HTR-8/SVneo (cell line): ENCODE data around the gene INSC.

Experiments used
- DNase-seq: peaks from one replicate; pipeline ENCODE4 v3.0.0; 2011; ENCODE audit warnings: low spot score, mixed read lengths; ENCODE audit not compliant: insufficient read length
- FAIRE-seq: peaks from 2 replicates; lab custom pipeline; 2011; peaks lifted over from hg19 to GRCh38; lab: Jason Lieb, UNC

INSC gene

GRCh38 chr11:15180212-15180792 is 65.6 kb downstream of the INSC start:
- FAIRE-seq (no peak), DNase-seq (no peak)

DNA sequence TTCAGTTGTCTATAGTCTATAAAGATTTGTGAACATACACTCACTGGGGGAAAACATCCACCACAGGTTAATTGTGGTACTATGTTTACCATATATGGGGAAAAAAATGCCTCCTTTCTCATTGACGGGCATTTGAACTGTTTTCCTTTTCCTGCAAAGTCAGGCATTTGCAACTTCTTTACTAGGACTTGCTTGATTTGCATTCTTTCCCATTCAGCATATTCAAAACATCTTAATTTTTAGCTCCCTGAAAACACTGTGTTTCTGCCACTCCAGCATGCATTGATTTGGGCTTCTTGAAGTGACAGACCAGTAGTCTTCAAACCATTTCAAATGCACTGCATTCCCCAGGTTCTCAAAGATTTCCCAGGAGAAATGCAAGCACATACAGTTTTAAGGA is 67.6 kb downstream of the INSC start:
- DNase-seq (no peak), FAIRE-seq (no peak)

DNA sequence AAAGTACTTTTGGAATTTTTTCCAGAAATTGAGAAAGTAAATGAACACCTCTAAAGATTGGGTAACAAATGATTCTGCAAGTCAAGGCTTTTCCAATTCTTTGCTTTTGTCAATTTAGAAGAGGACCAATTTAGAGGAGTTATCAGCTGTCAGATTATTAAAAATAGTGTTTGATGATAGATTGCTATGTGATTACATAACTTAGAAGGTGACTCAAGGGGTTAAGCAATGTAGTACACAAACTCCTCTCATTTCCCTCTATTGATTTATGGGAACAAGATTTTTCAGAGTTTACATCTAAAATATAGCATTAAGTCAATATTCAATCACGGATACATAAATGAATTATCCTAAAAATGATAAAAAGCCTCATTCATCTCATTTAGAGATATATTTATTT is 70.3 kb downstream of the INSC start:
- FAIRE-seq = no peak
- DNase-seq = no peak

DNA sequence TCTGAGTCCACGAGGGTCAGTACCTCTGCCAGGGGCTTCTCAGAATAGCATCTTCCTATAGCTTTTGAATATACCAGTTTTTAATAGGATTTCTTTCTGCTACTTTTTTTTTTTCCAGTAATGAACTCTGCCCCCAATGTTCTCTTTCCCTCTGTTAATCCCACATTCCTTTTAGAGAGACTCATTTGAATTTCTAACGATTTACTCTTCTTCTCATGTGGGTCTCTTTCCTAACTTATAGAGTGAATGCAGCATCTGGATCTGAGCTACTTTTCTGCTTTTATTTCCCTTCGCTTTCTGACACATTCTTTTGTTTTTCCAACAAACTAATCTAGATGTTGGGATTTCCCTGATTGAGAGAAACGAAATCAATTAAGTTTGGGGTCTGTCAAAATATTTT is 71.4 kb downstream of the INSC start:
- no peak for FAIRE-seq

DNA sequence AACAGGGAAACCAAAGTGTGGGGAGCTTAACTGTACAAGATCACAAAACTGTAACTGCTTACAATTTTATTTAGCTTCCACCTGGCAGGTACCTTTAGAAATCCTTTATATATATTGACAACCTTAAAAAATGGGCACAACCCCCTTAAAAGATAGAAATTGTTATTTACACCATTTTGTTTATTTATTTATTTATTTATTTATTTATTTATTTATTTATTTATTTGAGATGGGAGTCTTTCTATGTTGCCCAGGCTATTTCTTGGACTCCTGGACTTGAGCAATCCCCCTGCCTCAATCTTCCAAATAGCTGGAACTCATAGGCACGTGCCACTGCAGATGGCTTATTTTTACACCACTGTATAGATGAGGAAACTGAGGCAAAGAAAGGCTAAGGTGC is 74.5 kb downstream of the INSC start:
- no peak for FAIRE-seq

More for the DNA sequence above, 71.4 kb downstream of the INSC start:
- DNase-seq = no peak

DNA sequence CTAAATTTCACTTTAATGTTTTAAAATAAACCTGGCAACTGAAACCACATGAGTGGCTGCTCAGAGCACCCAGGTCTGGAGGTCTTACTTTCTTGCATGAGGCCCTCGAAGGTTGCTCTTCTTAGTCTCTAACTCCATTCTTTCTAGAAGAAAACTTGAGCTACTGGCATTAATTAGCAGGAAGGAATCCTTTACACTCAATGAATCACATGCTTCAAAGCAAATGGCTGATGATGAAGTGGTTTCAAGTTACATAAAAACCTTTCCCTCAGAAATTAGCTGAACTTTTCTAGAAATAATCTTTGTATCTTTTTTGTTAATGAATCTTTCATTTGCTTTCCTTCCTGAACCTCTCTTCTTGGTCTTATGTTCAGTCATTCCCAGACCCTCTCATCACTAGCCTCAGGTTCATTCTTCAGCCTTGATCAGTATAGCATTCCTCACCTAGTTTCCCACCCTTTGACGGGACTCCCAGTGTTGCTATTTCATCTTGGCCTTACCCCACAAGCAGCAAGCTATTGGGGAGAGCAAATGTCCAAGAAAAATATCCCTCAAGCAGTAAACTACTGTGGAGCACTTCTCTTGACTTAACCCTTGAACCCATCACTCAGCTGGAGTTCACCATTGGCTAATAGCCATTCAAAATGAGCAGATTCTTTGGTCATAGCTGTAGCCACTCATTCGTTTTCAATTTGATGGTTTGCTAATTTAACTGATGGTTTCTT is 75.1 kb downstream of the INSC start:
- DNase-seq (no peak), FAIRE-seq (no peak)

More for the DNA sequence above, 74.5 kb downstream of the INSC start:
- no peak for DNase-seq

- no peak for DNase-seq
- no peak for FAIRE-seq
Observed at GRCh38 chr11:15190611-15191010, 75.9 kb downstream of the INSC start.

- FAIRE-seq (no peak), DNase-seq (no peak)
Observed at GRCh38 chr11:15192005-15192556, 77.4 kb downstream of the INSC start.

GRCh38 chr11:15194671-15195415 is 80.1 kb downstream of the INSC start:
- FAIRE-seq (no peak), DNase-seq (no peak)

DNA sequence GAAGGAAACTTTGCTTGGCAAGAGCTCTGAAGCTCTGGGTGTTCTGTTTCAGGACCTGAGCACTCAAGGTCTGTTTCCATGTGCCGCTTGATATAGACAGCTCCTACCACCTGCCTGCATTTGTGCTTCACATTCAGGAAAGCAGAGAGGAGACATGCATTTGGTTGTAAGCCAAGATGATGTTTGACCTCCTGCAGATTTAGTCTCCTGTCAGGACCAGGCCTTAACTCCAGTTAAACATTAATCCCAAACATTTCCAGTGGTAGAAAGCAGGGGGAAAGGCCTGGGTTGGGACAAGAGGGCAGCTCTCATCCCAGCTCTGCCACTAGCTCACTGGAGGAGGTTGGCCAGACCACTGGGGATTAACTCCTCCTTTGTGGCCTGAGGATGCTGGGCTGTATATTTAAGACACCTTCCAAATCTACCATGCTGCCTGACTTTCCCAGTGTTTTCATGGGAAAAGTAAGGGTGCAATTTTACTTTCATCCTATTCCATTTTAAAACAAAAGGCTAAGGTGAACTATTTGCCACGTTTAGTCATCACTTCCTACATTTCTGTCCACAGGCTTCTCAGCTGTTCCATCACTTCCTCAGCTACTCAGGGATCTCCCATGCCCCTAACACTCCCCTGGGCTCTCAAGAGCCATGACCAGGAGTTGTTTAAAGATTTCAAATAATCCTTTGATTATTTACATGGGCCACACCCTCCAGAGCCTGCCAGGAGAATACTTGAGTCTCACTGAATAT is 80.9 kb downstream of the INSC start:
- no peak for FAIRE-seq
- no peak for DNase-seq

DNA sequence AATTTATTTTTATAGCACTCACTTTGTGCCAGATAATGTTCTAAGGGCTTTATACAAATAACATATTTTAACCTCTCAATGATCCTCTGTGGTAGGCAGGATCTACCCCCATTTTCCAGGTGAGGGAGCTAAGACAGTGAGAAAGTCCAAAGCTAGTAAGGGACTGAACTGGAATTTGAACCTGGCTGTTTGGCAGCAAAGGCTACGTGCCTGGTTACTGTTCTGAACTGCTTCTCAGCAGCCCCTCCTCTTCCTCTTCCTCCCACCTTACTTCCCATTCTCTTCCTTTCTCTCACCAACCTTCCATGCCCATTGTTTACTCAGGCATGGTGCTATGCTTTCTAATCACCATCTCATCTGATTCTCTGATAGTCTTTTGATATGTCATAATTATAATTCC is 82.0 kb downstream of the INSC start:
- DNase-seq = no peak
- no peak for FAIRE-seq

GRCh38 chr11:15197696-15198095 is 83.0 kb downstream of the INSC start:
- FAIRE-seq (no peak), DNase-seq (no peak)

DNA sequence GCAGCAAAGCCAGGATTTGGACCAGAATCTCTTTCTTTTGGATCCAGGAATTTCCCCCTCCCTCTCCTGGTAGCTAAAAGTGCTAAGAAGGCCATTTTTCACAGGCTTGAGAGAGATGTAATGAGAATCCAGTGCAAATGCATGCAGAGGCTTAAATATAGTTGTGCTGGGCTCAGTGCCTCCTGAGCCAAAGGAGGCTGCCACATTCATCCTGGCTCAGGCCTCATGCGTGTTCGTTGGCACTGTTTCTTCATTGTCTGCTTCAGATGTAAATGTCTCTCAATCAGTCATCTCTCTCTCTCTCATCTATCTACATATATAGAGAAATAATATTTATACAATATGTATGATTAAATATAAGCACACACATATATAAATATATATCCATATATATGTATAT is 83.6 kb downstream of the INSC start:
- DNase-seq (no peak), FAIRE-seq (no peak)

- FAIRE-seq (no peak), DNase-seq (no peak)
Observed at GRCh38 chr11:15199693-15200092, 85.0 kb downstream of the INSC start.

DNA sequence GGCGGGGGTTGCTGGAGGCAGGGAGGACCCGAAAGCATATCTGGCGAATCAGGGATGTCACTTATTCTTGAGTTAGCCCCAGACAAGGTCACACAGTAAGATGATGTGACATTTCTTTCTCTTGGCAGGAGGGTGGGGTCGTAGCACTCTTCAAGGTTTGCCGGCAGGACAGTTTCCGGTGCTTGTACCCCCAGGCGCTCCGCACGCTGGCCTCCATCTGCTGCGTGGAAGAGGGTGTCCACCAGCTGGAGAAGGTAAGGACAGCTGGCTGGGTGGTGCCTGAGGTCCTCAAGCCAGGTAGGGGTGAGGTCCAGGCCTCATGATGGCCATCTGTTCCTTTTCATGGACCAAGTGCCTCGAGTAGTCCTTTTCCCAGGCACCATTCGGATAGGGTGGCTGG is 86.0 kb downstream of the INSC start:
- DNase-seq (no peak), FAIRE-seq (no peak)

- DNase-seq (no peak), FAIRE-seq (no peak)
Observed at GRCh38 chr11:15201586-15201985, 86.9 kb downstream of the INSC start.

GRCh38 chr11:15202626-15203025 is 87.9 kb downstream of the INSC start:
- no peak for FAIRE-seq
- DNase-seq = no peak

GRCh38 chr11:15204711-15205110 is 90.0 kb downstream of the INSC start:
- no peak for FAIRE-seq
- no peak for DNase-seq

- DNase-seq (no peak), FAIRE-seq (no peak)
Observed at GRCh38 chr11:15206791-15207190, 92.1 kb downstream of the INSC start.
